Activated T-cell treated with anti-CD3 and anti-CD28 coated beads for 4 hours (primary cell): ENCODE measurements around the gene RPS15A.
"Not testable (repeated sequence)": the region's sequence is repeated elsewhere in the genome, so short reads cannot be mapped to it uniquely, and the experiment has no call there.

Source experiments
- DNase-seq: peaks from one replicate; pipeline ENCODE4 v3.0.0-alpha.2; 2020

RPS15A gene

DNA sequence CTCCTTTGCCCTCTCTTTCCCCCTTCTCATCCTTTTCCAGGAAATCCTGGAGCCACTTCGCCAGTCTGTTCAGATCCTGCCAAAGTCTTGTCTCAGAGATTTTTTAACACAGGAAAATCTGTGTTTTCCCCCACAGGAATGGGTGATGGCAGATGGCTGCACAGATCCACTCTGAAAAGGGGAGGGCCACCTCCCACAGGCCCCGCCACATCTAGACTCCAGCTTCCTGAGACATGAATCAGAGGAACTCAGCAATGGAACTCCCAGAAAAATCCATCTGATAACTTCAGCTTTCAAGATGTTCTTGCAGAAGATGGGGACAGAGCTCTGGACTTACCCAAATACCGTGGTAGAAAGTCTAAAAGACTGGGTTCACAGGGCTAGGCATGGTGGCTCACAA, 50.1 kb downstream of the RPS15A start:
- not testable (repeated sequence) for DNase-seq

DNA sequence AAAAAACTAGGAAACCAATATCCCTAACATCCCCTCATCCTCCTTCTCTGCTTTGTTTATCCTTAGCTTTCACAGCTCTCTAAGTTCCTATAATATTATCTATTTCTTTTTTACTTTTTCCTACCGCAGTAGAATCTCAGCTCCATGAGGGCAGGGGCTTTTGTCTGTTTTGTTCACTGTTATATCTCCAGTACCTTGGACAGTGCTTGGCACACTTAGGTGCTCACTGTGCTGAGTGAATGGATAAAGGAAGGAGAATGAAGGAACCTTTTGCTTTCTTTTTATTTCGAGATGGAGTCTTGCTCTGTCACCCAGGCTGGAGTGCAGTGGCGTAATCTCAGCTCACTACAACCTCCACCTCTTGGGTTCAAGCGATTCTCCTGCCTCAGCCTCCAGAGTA, 51.4 kb downstream of the RPS15A start:
- DNase-seq = not testable (repeated sequence)

- not testable (repeated sequence) for DNase-seq
These were observed 55.9 kb downstream of the RPS15A start for GRCh38 chr16:18734279-18734678.
